HepG2 (cell line): ENCODE data around the gene TP53TG5. TPM values are rescaled to one million over a fixed set of nuclear protein-coding genes. Genes with fewer than 3 reads are reported as not detected.
A peak's percentile ranks its signal among the peaks of the same experiment; 100 is the strongest.

Experiments
- ELF1 ChIP-seq: sonication (generic); formaldehyde crosslinking; IDR thresholded peaks from 2 replicates; pipeline ENCODE4 v1.4.0; 2020; ENCODE audit warnings: missing genetic modification reagents
- NCOA5 ChIP-seq: sonication (generic); formaldehyde crosslinking; IDR thresholded peaks from 2 replicates; pipeline ENCODE4 v1.4.0; 2020; ENCODE audit warnings: missing genetic modification reagents
- NONO ChIP-seq, 2 experiments: fragments of 450-650 bp in 1 of 2; sonication (generic) in 1 of 2; formaldehyde crosslinking in 1 of 2; IDR thresholded peaks in 1 of 2; conservative IDR thresholded peaks in 1 of 2; 2 replicates each; pipeline versions ENCODE4 v1.6.1 to v1.8.0; 2017 to 2022; ENCODE audit warnings: mild to moderate bottlenecking in 1 of 2, missing genetic modification reagents in 1 of 2, moderate library complexity in 1 of 2
- SETDB1 ChIP-seq: sonication (generic); formaldehyde crosslinking; IDR thresholded peaks from 2 replicates; pipeline ENCODE4 v1.5.1; 2020; ENCODE audit warnings: missing genetic modification reagents, mild to moderate bottlenecking, borderline replicate concordance
- SIX4 ChIP-seq: sonication (generic); formaldehyde crosslinking; IDR thresholded peaks from 2 replicates; pipeline ENCODE4 v1.4.0; 2020; ENCODE audit warnings: missing genetic modification reagents
- SP4 ChIP-seq: sonication (generic); formaldehyde crosslinking; IDR thresholded peaks from 2 replicates; pipeline ENCODE4 v1.8.1; 2023; ENCODE audit warnings: mild to moderate bottlenecking, missing genetic modification reagents
- ZKSCAN5 ChIP-seq: sonication (generic); formaldehyde crosslinking; IDR thresholded peaks from 2 replicates; pipeline ENCODE4 v1.5.1; 2020; ENCODE audit warnings: mild to moderate bottlenecking, missing genetic modification reagents
- ZMAT3 ChIP-seq: sonication (generic); formaldehyde crosslinking; conservative IDR thresholded peaks from 2 replicates; pipeline ENCODE4 v1.7.0; 2021; ENCODE audit warnings: missing genetic modification reagents
- ZNF30 ChIP-seq: sonication (generic); formaldehyde crosslinking; IDR thresholded peaks from 2 replicates; pipeline ENCODE4 v1.5.0; 2020; ENCODE audit warnings: mild to moderate bottlenecking, missing genetic modification reagents
- polyA plus RNA-seq, 8 experiments: library from polyadenylated mRNA; depleted of rRNA in 3 of 8; stranded (reverse) in 7 of 8; unstranded in 1 of 8; fragments of >200 nt; fragmentation: Illumina TruSeq in 4 of 8; extraction: Trizol in 4 of 8; gene quantifications; 2 replicates each; pipeline versions ENCODE4 v1.2.1 to v1.2.3, GENCODE V29; 2011 to 2016; ENCODE audit warnings: low read depth in 4 of 8, missing spikeins in 1 of 8, mixed read lengths in 1 of 8; ENCODE audit not compliant: insufficient read depth in 1 of 8
- total RNA-seq, 5 experiments: library from RNA; depleted of rRNA; stranded (reverse); fragments of >200 nt; fragmentation: Illumina TruSeq; extraction: Trizol; gene quantifications; 2 replicates each; pipeline ENCODE4 v1.2.3, GENCODE V29; 2016; ENCODE audit warnings: low read depth in 1 of 5
- TF ChIP-seq, protein P1 (sequence below): sonication (generic); formaldehyde crosslinking; IDR thresholded peaks from 2 replicates; pipeline ENCODE4 v1.4.0; 2020; ENCODE audit warnings: missing genetic modification reagents
- TF ChIP-seq, protein P2 (sequence below): sonication (generic); formaldehyde crosslinking; IDR thresholded peaks from 2 replicates; pipeline ENCODE4 v1.4.0; 2020; ENCODE audit warnings: missing genetic modification reagents
- TF ChIP-seq, protein P3 (sequence below): sonication (generic); formaldehyde crosslinking; IDR thresholded peaks from 2 replicates; pipeline ENCODE4 v1.4.0; 2020; ENCODE audit warnings: mild to moderate bottlenecking, missing genetic modification reagents
- TF ChIP-seq, protein P4 (sequence below): sonication (generic); formaldehyde crosslinking; IDR thresholded peaks from 2 replicates; pipeline ENCODE4 v1.8.0; 2022; ENCODE audit warnings: missing genetic modification reagents, mild to moderate bottlenecking, moderate library complexity, borderline replicate concordance
- TF ChIP-seq, protein P5 (sequence below): sonication (generic); formaldehyde crosslinking; conservative IDR thresholded peaks from 2 replicates; pipeline ENCODE4 v1.8.0; 2022; ENCODE audit warnings: low read depth, missing genetic modification reagents

Gene TP53TG5
- total and polyA plus RNA-seq, 2 of the 13 experiments (the other 11 are each of a cell fraction or from before 2014, with no cell fraction given) = 0.11 TPM; not detected in 1

DNA sequence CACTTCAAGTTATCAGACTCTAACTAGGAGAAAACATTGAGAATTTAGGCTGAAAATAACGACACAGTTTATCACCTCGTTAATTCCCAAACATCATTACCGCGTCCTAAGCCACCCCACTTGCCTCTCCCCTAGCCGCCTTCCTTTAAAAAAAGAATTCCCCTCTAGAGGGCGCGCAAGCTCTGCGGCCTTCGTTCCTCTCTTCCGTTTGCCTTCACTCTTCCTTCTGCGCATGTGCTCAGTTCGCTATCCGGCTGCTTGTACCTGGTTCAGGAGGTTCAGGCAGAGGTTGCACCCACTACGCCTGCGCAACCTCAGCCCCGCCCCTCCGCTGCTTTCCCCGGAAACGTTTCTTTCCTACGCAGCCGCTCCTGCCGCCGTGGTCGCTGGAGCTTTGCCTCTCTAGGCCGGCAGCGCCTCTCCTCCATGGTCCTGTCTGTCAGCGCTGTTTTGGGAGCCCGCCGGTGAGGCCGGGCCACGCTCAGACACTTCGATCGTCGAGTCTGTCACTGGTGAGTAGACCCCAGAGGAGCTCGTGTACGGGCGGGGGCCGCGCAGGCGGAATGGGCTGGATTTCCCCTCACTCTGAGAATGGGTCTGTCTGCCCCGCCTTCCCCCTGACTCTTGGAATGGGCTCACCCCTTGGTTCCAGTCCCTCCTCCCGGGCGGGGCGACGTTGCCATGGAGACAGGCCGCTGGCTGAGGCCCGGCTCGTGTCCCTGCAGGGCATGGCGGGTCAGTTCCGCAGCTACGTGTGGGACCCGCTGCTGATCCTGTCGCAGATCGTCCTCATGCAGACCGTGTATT lies 15.1 kb downstream of the TP53TG5 start, which contains the start of gene SYS1 (continued):
- TF ChIP-seq, protein P1, sequence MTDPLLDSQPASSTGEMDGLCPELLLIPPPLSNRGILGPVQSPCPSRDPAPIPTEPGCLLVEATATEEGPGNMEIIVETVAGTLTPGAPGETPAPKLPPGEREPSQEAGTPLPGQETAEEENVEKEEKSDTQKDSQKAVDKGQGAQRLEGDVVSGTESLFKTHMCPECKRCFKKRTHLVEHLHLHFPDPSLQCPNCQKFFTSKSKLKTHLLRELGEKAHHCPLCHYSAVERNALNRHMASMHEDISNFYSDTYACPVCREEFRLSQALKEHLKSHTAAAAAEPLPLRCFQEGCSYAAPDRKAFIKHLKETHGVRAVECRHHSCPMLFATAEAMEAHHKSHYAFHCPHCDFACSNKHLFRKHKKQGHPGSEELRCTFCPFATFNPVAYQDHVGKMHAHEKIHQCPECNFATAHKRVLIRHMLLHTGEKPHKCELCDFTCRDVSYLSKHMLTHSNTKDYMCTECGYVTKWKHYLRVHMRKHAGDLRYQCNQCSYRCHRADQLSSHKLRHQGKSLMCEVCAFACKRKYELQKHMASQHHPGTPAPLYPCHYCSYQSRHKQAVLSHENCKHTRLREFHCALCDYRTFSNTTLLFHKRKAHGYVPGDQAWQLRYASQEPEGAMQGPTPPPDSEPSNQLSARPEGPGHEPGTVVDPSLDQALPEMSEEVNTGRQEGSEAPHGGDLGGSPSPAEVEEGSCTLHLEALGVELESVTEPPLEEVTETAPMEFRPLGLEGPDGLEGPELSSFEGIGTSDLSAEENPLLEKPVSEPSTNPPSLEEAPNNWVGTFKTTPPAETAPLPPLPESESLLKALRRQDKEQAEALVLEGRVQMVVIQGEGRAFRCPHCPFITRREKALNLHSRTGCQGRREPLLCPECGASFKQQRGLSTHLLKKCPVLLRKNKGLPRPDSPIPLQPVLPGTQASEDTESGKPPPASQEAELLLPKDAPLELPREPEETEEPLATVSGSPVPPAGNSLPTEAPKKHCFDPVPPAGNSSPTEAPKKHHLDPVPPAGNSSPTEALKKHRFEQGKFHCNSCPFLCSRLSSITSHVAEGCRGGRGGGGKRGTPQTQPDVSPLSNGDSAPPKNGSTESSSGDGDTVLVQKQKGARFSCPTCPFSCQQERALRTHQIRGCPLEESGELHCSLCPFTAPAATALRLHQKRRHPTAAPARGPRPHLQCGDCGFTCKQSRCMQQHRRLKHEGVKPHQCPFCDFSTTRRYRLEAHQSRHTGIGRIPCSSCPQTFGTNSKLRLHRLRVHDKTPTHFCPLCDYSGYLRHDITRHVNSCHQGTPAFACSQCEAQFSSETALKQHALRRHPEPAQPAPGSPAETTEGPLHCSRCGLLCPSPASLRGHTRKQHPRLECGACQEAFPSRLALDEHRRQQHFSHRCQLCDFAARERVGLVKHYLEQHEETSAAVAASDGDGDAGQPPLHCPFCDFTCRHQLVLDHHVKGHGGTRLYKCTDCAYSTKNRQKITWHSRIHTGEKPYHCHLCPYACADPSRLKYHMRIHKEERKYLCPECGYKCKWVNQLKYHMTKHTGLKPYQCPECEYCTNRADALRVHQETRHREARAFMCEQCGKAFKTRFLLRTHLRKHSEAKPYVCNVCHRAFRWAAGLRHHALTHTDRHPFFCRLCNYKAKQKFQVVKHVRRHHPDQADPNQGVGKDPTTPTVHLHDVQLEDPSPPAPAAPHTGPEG = no peak
- TF ChIP-seq, protein P2, sequence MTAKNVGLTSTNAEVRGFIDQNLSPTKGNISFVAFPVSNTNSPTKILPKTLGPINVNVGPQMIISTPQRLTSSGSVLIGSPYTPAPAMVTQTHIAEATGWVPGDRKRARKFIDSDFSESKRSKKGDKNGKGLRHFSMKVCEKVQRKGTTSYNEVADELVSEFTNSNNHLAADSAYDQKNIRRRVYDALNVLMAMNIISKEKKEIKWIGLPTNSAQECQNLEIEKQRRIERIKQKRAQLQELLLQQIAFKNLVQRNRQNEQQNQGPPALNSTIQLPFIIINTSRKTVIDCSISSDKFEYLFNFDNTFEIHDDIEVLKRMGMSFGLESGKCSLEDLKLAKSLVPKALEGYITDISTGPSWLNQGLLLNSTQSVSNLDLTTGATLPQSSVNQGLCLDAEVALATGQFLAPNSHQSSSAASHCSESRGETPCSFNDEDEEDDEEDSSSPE = peak; percentile 63; the same call in 1 of the 2 replicates
- TF ChIP-seq SETDB1 (CRISPR knock-in tag) = no peak
- peak; percentile 73; the same call in 1 of the 2 replicates for TF ChIP-seq ZMAT3 (CRISPR knock-in tag)
- TF ChIP-seq, protein P3, sequence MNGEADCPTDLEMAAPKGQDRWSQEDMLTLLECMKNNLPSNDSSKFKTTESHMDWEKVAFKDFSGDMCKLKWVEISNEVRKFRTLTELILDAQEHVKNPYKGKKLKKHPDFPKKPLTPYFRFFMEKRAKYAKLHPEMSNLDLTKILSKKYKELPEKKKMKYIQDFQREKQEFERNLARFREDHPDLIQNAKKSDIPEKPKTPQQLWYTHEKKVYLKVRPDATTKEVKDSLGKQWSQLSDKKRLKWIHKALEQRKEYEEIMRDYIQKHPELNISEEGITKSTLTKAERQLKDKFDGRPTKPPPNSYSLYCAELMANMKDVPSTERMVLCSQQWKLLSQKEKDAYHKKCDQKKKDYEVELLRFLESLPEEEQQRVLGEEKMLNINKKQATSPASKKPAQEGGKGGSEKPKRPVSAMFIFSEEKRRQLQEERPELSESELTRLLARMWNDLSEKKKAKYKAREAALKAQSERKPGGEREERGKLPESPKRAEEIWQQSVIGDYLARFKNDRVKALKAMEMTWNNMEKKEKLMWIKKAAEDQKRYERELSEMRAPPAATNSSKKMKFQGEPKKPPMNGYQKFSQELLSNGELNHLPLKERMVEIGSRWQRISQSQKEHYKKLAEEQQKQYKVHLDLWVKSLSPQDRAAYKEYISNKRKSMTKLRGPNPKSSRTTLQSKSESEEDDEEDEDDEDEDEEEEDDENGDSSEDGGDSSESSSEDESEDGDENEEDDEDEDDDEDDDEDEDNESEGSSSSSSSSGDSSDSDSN (CRISPR knock-in tag) = peak; percentile 78
- 0 out of 2 replicates have a peak, but pooled peaks have one; percentile 51 for TF ChIP-seq ZKSCAN5 (CRISPR knock-in tag)
- TF ChIP-seq, protein P4, sequence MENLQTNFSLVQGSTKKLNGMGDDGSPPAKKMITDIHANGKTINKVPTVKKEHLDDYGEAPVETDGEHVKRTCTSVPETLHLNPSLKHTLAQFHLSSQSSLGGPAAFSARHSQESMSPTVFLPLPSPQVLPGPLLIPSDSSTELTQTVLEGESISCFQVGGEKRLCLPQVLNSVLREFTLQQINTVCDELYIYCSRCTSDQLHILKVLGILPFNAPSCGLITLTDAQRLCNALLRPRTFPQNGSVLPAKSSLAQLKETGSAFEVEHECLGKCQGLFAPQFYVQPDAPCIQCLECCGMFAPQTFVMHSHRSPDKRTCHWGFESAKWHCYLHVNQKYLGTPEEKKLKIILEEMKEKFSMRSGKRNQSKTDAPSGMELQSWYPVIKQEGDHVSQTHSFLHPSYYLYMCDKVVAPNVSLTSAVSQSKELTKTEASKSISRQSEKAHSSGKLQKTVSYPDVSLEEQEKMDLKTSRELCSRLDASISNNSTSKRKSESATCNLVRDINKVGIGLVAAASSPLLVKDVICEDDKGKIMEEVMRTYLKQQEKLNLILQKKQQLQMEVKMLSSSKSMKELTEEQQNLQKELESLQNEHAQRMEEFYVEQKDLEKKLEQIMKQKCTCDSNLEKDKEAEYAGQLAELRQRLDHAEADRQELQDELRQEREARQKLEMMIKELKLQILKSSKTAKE (CRISPR knock-in tag) = no peak
- TF ChIP-seq NONO (IDR thresholded peaks at IDR 0.05) = no peak
- TF ChIP-seq NONO (CRISPR knock-in tag; conservative IDR thresholded peaks at IDR 0.05) = peak; percentile 98
- peak; percentile 98 for TF ChIP-seq ELF1
- peak; percentile 61 for TF ChIP-seq SIX4 (CRISPR knock-in tag)
- TF ChIP-seq, protein P5, sequence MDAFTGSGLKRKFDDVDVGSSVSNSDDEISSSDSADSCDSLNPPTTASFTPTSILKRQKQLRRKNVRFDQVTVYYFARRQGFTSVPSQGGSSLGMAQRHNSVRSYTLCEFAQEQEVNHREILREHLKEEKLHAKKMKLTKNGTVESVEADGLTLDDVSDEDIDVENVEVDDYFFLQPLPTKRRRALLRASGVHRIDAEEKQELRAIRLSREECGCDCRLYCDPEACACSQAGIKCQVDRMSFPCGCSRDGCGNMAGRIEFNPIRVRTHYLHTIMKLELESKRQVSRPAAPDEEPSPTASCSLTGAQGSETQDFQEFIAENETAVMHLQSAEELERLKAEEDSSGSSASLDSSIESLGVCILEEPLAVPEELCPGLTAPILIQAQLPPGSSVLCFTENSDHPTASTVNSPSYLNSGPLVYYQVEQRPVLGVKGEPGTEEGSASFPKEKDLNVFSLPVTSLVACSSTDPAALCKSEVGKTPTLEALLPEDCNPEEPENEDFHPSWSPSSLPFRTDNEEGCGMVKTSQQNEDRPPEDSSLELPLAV = 0 out of 2 replicates have a peak, but pooled peaks have one; percentile 34
- peak; percentile 99 for TF ChIP-seq SP4 (CRISPR knock-in tag)
- TF ChIP-seq NCOA5 = no peak
- TF ChIP-seq ZNF30 (CRISPR knock-in tag) = no peak
